ENCODE data around the gene MRC2.
"Not testable (repeated sequence)": the region's sequence is repeated elsewhere in the genome, so short reads cannot be mapped to it uniquely, and the experiment has no call there.

MRC2 gene

GRCh38 chr17:62595484-62595883, 32.0 kb upstream of the MRC2 start:
- peaks cover 60% of the 10 kb centered on the region for H3K36me3 ChIP-seq (ENCODE audit: control insufficient read depth, insufficient read depth, low read length)
- H3K9ac ChIP-seq (ENCODE audit: low read depth, low read length), result no peak overlapping the region
- no peaks in the 10 kb centered on the region for H3K27me3 ChIP-seq (ENCODE audit: control insufficient read depth, insufficient read depth, low read length)
- H3K4me3 ChIP-seq (ENCODE audit: low read depth, low read length), result no peak overlapping the region
- H3K4me1 ChIP-seq (ENCODE audit: control insufficient read depth, insufficient read depth, low read length), result no peaks in the 10 kb centered on the region
- H3K9me3 ChIP-seq (ENCODE audit: control insufficient read depth, insufficient read depth, low read length), result no peaks in the 10 kb centered on the region
- no peak overlapping the region for H3K27ac ChIP-seq (ENCODE audit: low read depth, low read length)

GRCh38 chr17:62596662-62597061, 30.8 kb upstream of the MRC2 start:
- H3K9ac ChIP-seq (ENCODE audit: low read depth, low read length), result no peak overlapping the region
- H3K4me1 ChIP-seq (ENCODE audit: control insufficient read depth, insufficient read depth, low read length), result no peaks in the 10 kb centered on the region
- H3K27ac ChIP-seq (ENCODE audit: low read depth, low read length), result no peak overlapping the region
- H3K9me3 ChIP-seq (ENCODE audit: control insufficient read depth, insufficient read depth, low read length), result no peaks in the 10 kb centered on the region
- H3K27me3 ChIP-seq (ENCODE audit: control insufficient read depth, insufficient read depth, low read length), result no peaks in the 10 kb centered on the region
- H3K4me3 ChIP-seq (ENCODE audit: low read depth, low read length), result no peak overlapping the region
- H3K36me3 ChIP-seq (ENCODE audit: control insufficient read depth, insufficient read depth, low read length), result peaks cover 72% of the 10 kb centered on the region

DNA sequence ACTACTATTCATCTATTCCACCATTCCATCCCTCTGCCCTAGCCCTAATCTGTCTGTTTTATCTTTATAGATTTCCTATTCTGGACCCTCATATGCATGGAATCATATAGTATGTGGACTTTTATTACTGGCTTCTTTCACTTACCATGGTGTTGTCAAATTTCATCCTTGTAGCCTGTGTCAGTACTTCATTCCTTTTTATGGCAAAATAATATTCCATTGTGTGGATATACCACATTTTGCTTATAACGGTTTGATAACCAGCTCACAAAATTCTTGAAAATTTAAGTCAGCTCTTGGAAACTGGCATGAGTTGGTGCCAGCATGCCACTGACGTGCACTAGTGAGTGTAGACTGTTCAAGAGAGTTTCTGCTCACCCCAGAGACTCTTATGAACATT, 30.3 kb upstream of the MRC2 start:
- Histone ChIP-seq H3K4me1 (ENCODE audit: control insufficient read depth, insufficient read depth, low read length) (no peaks in the 10 kb centered on the region), H3K9ac (ENCODE audit: low read depth, low read length) (no peak overlapping the region), H3K9me3 (ENCODE audit: control insufficient read depth, insufficient read depth, low read length) (no peaks in the 10 kb centered on the region), H3K4me3 (ENCODE audit: low read depth, low read length) (no peak overlapping the region), H3K27ac (ENCODE audit: low read depth, low read length) (no peak overlapping the region), H3K27me3 (ENCODE audit: control insufficient read depth, insufficient read depth, low read length) (no peaks in the 10 kb centered on the region), H3K36me3 (ENCODE audit: control insufficient read depth, insufficient read depth, low read length) (peaks cover 77% of the 10 kb centered on the region)

- Histone ChIP-seq H3K9me3 (ENCODE audit: control insufficient read depth, insufficient read depth, low read length) (no peaks in the 10 kb centered on the region), H3K9ac (ENCODE audit: low read depth, low read length) (no peak overlapping the region), H3K4me3 (ENCODE audit: low read depth, low read length) (no peak overlapping the region), H3K27ac (ENCODE audit: low read depth, low read length) (no peak overlapping the region), H3K4me1 (ENCODE audit: control insufficient read depth, insufficient read depth, low read length) (no peaks in the 10 kb centered on the region), H3K36me3 (ENCODE audit: control insufficient read depth, insufficient read depth, low read length) (peaks cover 77% of the 10 kb centered on the region), H3K27me3 (ENCODE audit: control insufficient read depth, insufficient read depth, low read length) (no peaks in the 10 kb centered on the region)
These were observed 29.6 kb upstream of the MRC2 start for GRCh38 chr17:62597920-62598319.

- no peaks in the 10 kb centered on the region for H3K4me1 ChIP-seq (ENCODE audit: control insufficient read depth, insufficient read depth, low read length)
- H3K27ac ChIP-seq (ENCODE audit: low read depth, low read length), result no peak overlapping the region
- H3K4me3 ChIP-seq (ENCODE audit: low read depth, low read length), result no peak overlapping the region
- no peaks in the 10 kb centered on the region for H3K9me3 ChIP-seq (ENCODE audit: control insufficient read depth, insufficient read depth, low read length)
- H3K9ac ChIP-seq (ENCODE audit: low read depth, low read length), result no peak overlapping the region
- no peaks in the 10 kb centered on the region for H3K27me3 ChIP-seq (ENCODE audit: control insufficient read depth, insufficient read depth, low read length)
- H3K36me3 ChIP-seq (ENCODE audit: control insufficient read depth, insufficient read depth, low read length), result peaks cover 78% of the 10 kb centered on the region
These were observed 27.4 kb upstream of the MRC2 start for GRCh38 chr17:62599964-62600657.

DNA sequence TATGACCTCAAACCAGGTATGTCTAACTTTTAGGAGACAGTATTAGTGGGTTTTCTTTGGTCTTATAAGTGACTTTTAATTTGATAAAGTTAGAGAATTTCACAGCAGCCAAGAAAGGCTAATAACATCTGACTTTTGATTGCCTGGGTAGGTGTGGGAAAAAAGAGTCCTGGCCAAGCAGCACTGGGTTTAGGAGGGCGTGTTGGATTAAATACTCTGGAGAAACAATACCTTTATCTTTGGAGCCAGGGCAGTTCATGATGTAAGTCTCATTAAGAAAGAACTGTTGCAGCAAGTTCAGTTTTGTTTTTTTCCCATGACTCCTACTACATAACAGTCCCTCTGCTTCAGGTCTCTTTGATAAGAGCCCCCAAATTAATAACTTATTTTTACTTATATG, 26.7 kb upstream of the MRC2 start:
- no peaks in the 10 kb centered on the region for H3K9me3 ChIP-seq (ENCODE audit: control insufficient read depth, insufficient read depth, low read length)
- no peak overlapping the region for H3K27ac ChIP-seq (ENCODE audit: low read depth, low read length)
- no peaks in the 10 kb centered on the region for H3K27me3 ChIP-seq (ENCODE audit: control insufficient read depth, insufficient read depth, low read length)
- no peak overlapping the region for H3K4me3 ChIP-seq (ENCODE audit: low read depth, low read length)
- H3K4me1 ChIP-seq (ENCODE audit: control insufficient read depth, insufficient read depth, low read length), result no peaks in the 10 kb centered on the region
- H3K36me3 ChIP-seq (ENCODE audit: control insufficient read depth, insufficient read depth, low read length), result peaks cover 74% of the 10 kb centered on the region
- no peak overlapping the region for H3K9ac ChIP-seq (ENCODE audit: low read depth, low read length)

DNA sequence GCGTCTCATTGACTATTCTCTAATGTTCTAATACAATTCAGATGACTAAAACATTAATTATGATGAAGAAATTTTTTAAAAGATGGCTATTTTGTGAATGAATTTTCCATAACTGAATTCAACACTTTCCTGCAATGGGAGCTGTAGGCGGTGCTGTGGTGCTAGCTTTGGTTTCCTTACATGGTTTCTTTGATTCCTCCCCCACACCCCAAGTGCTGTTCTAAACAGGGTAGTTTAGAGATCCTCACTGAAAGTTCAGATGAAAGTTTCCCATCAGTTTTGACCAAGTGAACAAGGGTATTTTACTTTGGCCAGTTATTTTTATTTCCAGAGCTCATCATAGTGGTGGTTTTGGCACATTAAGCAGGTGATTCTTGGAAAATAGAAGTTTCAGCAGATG, 26.0 kb upstream of the MRC2 start:
- no peak overlapping the region for H3K4me3 ChIP-seq (ENCODE audit: low read depth, low read length)
- no peak overlapping the region for H3K9ac ChIP-seq (ENCODE audit: low read depth, low read length)
- H3K27me3 ChIP-seq (ENCODE audit: control insufficient read depth, insufficient read depth, low read length), result no peaks in the 10 kb centered on the region
- H3K9me3 ChIP-seq (ENCODE audit: control insufficient read depth, insufficient read depth, low read length), result no peaks in the 10 kb centered on the region
- no peaks in the 10 kb centered on the region for H3K4me1 ChIP-seq (ENCODE audit: control insufficient read depth, insufficient read depth, low read length)
- H3K36me3 ChIP-seq (ENCODE audit: control insufficient read depth, insufficient read depth, low read length), result peaks cover 77% of the 10 kb centered on the region
- no peak overlapping the region for H3K27ac ChIP-seq (ENCODE audit: low read depth, low read length)

DNA sequence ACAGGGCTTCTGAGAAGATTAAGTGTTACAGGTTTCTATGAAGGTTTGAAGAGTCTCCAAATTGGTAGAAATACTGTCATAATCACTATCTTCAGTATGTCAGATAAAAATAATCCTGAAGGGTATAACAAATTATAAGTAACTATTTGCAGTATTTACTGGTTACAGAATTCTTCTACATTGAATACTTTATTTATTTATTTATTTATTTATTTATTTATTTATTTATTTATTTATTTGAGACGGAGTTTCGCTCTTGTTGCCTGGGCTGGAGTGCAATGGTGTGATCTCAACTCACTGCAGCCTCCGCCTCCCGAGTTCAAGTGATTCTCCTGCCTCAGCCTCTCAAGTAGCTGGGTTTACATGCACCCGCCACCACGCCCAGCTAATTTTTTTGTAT, 23.7 kb upstream of the MRC2 start:
- not testable (repeated sequence) for H3K4me3 ChIP-seq (ENCODE audit: low read depth, low read length); H3K27me3 ChIP-seq (ENCODE audit: control insufficient read depth, insufficient read depth, low read length); H3K27ac ChIP-seq (ENCODE audit: low read depth, low read length); H3K9me3 ChIP-seq (ENCODE audit: control insufficient read depth, insufficient read depth, low read length); H3K4me1 ChIP-seq (ENCODE audit: control insufficient read depth, insufficient read depth, low read length); H3K9ac ChIP-seq (ENCODE audit: low read depth, low read length)
- peaks cover 79% of the 10 kb centered on the region for H3K36me3 ChIP-seq (ENCODE audit: control insufficient read depth, insufficient read depth, low read length)

- H3K4me1 ChIP-seq (ENCODE audit: control insufficient read depth, insufficient read depth, low read length), result no peaks in the 10 kb centered on the region
- H3K4me3 ChIP-seq (ENCODE audit: low read depth, low read length), result no peak overlapping the region
- no peaks in the 10 kb centered on the region for H3K27me3 ChIP-seq (ENCODE audit: control insufficient read depth, insufficient read depth, low read length)
- H3K27ac ChIP-seq (ENCODE audit: low read depth, low read length), result no peak overlapping the region
- H3K9me3 ChIP-seq (ENCODE audit: control insufficient read depth, insufficient read depth, low read length), result no peaks in the 10 kb centered on the region
- peaks cover 81% of the 10 kb centered on the region for H3K36me3 ChIP-seq (ENCODE audit: control insufficient read depth, insufficient read depth, low read length)
- H3K9ac ChIP-seq (ENCODE audit: low read depth, low read length), result no peak overlapping the region
These were observed 21.9 kb upstream of the MRC2 start for GRCh38 chr17:62605588-62605987.

DNA sequence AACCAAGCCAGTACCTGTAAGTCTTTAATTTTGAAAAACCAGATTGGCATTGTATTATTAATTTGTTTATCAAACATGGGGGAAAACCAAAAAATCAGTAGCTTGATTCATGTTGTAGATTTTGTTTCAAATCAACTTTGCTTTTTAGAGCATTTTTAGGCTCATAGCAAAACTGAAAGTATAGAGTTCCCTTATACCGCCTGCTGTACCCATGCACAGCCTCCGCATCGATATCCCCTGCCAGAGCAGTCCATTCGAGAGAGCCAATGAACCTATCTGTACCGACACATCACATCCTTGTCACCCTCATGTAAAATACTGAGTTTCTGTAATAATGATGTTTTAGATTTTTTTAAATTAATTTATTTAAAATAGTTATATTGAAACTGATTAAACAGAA, 16.2 kb upstream of the MRC2 start:
- peaks cover 72% of the 10 kb centered on the region for H3K36me3 ChIP-seq (ENCODE audit: control insufficient read depth, insufficient read depth, low read length)
- no peaks in the 10 kb centered on the region for H3K9me3 ChIP-seq (ENCODE audit: control insufficient read depth, insufficient read depth, low read length)
- no peak overlapping the region for H3K4me3 ChIP-seq (ENCODE audit: low read depth, low read length)
- no peaks in the 10 kb centered on the region for H3K27me3 ChIP-seq (ENCODE audit: control insufficient read depth, insufficient read depth, low read length)
- H3K27ac ChIP-seq (ENCODE audit: low read depth, low read length), result no peak overlapping the region
- no peaks in the 10 kb centered on the region for H3K4me1 ChIP-seq (ENCODE audit: control insufficient read depth, insufficient read depth, low read length)
- H3K9ac ChIP-seq (ENCODE audit: low read depth, low read length), result no peak overlapping the region

DNA sequence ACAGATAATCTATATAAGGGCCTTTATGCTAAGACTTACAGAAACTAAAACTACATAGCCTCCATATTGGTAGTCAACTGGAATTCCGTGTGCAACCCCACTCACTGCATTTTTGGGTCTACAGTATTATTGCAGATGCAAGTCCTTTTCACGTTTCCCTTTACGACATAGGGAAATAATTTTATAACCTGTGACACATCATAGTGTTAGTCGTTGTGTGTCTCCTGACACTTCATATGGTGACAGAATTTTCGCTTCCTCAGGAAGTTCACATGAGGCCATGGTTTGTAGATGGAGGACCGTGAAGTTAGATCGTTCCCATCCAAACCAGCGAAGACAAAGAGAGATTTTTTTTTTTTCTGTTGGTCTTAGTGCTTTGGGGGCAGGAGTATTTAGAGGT, 15.7 kb upstream of the MRC2 start:
- Histone ChIP-seq H3K36me3 (ENCODE audit: control insufficient read depth, insufficient read depth, low read length) (peaks cover 68% of the 10 kb centered on the region), H3K9ac (ENCODE audit: low read depth, low read length) (no peak overlapping the region), H3K27me3 (ENCODE audit: control insufficient read depth, insufficient read depth, low read length) (no peaks in the 10 kb centered on the region), H3K4me1 (ENCODE audit: control insufficient read depth, insufficient read depth, low read length) (no peaks in the 10 kb centered on the region), H3K27ac (ENCODE audit: low read depth, low read length) (no peak overlapping the region), H3K9me3 (ENCODE audit: control insufficient read depth, insufficient read depth, low read length) (no peaks in the 10 kb centered on the region), H3K4me3 (ENCODE audit: low read depth, low read length) (no peak overlapping the region)

- not testable (repeated sequence) for H3K4me3 ChIP-seq (ENCODE audit: low read depth, low read length); H3K4me1 ChIP-seq (ENCODE audit: control insufficient read depth, insufficient read depth, low read length); H3K27me3 ChIP-seq (ENCODE audit: control insufficient read depth, insufficient read depth, low read length); H3K27ac ChIP-seq (ENCODE audit: low read depth, low read length); H3K9me3 ChIP-seq (ENCODE audit: control insufficient read depth, insufficient read depth, low read length); H3K9ac ChIP-seq (ENCODE audit: low read depth, low read length)
- peaks cover 64% of the 10 kb centered on the region for H3K36me3 ChIP-seq (ENCODE audit: control insufficient read depth, insufficient read depth, low read length)
These were observed 15.2 kb upstream of the MRC2 start for GRCh38 chr17:62612289-62612688.

Measured in HUES48 (cell line).